IMR-90 (cell line): ENCODE results near the gene ERVFRD-1. TPM values are rescaled to one million over a fixed set of nuclear protein-coding genes. Genes with fewer than 3 reads are reported as not detected.

Experiments
- ATAC-seq: fragments of 200-7000 bp; cut with Tn5 transposase; 2 replicates; pipeline ENCODE4 v1.9.1; 2020; ENCODE audit warnings: low read depth, mild to moderate bottlenecking, moderate library complexity
- BruUV-seq: library from RNA; stranded (reverse); fragments of 400-500 nt; replicated peaks from 2 replicates; lab custom pipeline; 2021; lab: Mats Ljungman, UMichigan
- CTCF ChIA-PET: fragments of 300-600 bp; formaldehyde crosslinking; extraction: SDS; loops from one replicate; lab custom pipeline; 2021; ENCODE audit warnings: antibody characterized with exemption; lab: Yijun Ruan, JAX
- POLR2A ChIA-PET: fragments of 300-600 bp; sonication (Branson Sonifier 250); formaldehyde crosslinking; loops from one replicate; lab custom pipeline; 2022; ENCODE audit warnings: antibody characterized with exemption; ENCODE audit not compliant: unreplicated experiment; lab: Charles Lee
- DNase-seq: peaks from one replicate; pipeline ENCODE4 v3.0.0; 2013
- H2AFZ ChIP-seq: replicated peaks from 2 replicates; pipeline ENCODE3; 2013; ENCODE audit warnings: low read length, mild to moderate bottlenecking; ENCODE audit not compliant: poor library complexity
- H2AK5ac ChIP-seq: 2 replicates; pipeline ENCODE4 v1.6.1; 2013; ENCODE audit warnings: low read depth, low read length, inconsistent platforms
- H2AK9ac ChIP-seq: replicated peaks from 2 replicates; pipeline ENCODE3; 2013; ENCODE audit warnings: mild to moderate bottlenecking, low read depth, low read length, moderate library complexity; ENCODE audit not compliant: poor library complexity
- H2BK120ac ChIP-seq: 2 replicates; pipeline ENCODE4 v1.6.1; 2013; ENCODE audit warnings: low read depth, low read length, inconsistent platforms
- H2BK15ac ChIP-seq: 3 replicates; pipeline ENCODE4 v1.6.1; 2013; ENCODE audit warnings: low read depth, low read length, inconsistent platforms
- H2BK20ac ChIP-seq: 2 replicates; pipeline ENCODE4 v1.6.1; 2013; ENCODE audit warnings: low read depth, mild to moderate bottlenecking, inconsistent platforms, low read length, moderate library complexity
- H2BK5ac ChIP-seq: 2 replicates; pipeline ENCODE4 v1.6.1; 2013; ENCODE audit warnings: mild to moderate bottlenecking, low read depth, low read length, inconsistent platforms; ENCODE audit not compliant: poor library complexity, severe bottlenecking
- H3K14ac ChIP-seq: replicated peaks from 2 replicates; pipeline ENCODE4 v1.6.1; 2013; ENCODE audit warnings: low read depth, low read length, inconsistent platforms
- H3K18ac ChIP-seq: 2 replicates; pipeline ENCODE4 v1.6.1; 2013; ENCODE audit warnings: low read depth, low read length, control low read depth
- H3K23ac ChIP-seq: 2 replicates; pipeline ENCODE4 v1.6.1; 2013; ENCODE audit warnings: low read depth, low read length, inconsistent platforms
- H3K27ac ChIP-seq: 2 replicates; pipeline ENCODE4 v1.5.1; 2013; ENCODE audit warnings: mild to moderate bottlenecking, control low read depth, low read length; ENCODE audit not compliant: insufficient read depth
- H3K27me3 ChIP-seq: 2 replicates; pipeline ENCODE4 v1.6.1; 2013; ENCODE audit warnings: low read length; ENCODE audit not compliant: control insufficient read depth, insufficient read depth
- H3K36me3 ChIP-seq: 2 replicates; pipeline ENCODE4 v1.6.1; 2013; ENCODE audit warnings: low read length, mixed read lengths; ENCODE audit not compliant: control insufficient read depth, insufficient read depth
- H3K4ac ChIP-seq: 2 replicates; pipeline ENCODE4 v1.6.1; 2013; ENCODE audit warnings: low read depth, low read length, inconsistent platforms
- H3K4me1 ChIP-seq: 2 replicates; pipeline ENCODE4 v1.6.1; 2013; ENCODE audit warnings: low read length, mixed read lengths; ENCODE audit not compliant: control insufficient read depth, insufficient read depth
- H3K4me2 ChIP-seq: 2 replicates; pipeline ENCODE4 v1.6.1; 2013; ENCODE audit warnings: low read depth, mild to moderate bottlenecking, control low read depth, low read length, moderate library complexity
- H3K4me3 ChIP-seq: 2 replicates; pipeline ENCODE4 v1.5.1; 2013; ENCODE audit warnings: low read depth, mild to moderate bottlenecking, control low read depth, low read length, moderate library complexity; ENCODE audit not compliant: insufficient read depth
- H3K56ac ChIP-seq: 2 replicates; pipeline ENCODE4 v1.6.1; 2013; ENCODE audit warnings: low read length, inconsistent platforms; ENCODE audit not compliant: insufficient read depth; ENCODE audit errors: extremely low read depth
- H3K79me1 ChIP-seq, 2 experiments: 2 replicates each; pipeline ENCODE4 v1.6.1; 2013; ENCODE audit warnings: low read length in 2 of 2, inconsistent platforms in 1 of 2, low read depth in 1 of 2
- H3K9ac ChIP-seq: 2 replicates; pipeline ENCODE4 v1.6.1; 2013; ENCODE audit warnings: low read depth, low read length, control low read depth
- H3K9me1 ChIP-seq: 2 replicates; pipeline ENCODE4 v1.6.1; 2013; ENCODE audit warnings: low read length, inconsistent platforms; ENCODE audit not compliant: insufficient read depth
- H3K9me3 ChIP-seq: 2 replicates; pipeline ENCODE4 v1.6.1; 2013; ENCODE audit warnings: low read length; ENCODE audit not compliant: control insufficient read depth, insufficient read depth
- H4K20me1 ChIP-seq: 2 replicates; pipeline ENCODE4 v1.6.1; 2013; ENCODE audit warnings: low read length, inconsistent platforms; ENCODE audit not compliant: insufficient read depth
- H4K5ac ChIP-seq: 2 replicates; pipeline ENCODE4 v1.6.1; 2013; ENCODE audit warnings: mild to moderate bottlenecking, low read depth, low read length, control low read depth
- H4K8ac ChIP-seq, 2 experiments: 2 replicates each; pipeline ENCODE4 v1.6.1; 2013; ENCODE audit warnings: low read depth in 2 of 2, low read length in 2 of 2, control low read depth in 1 of 2, inconsistent platforms in 1 of 2
- H4K91ac ChIP-seq: 2 replicates; pipeline ENCODE4 v1.6.1; 2013; ENCODE audit warnings: low read depth, low read length, inconsistent platforms; ENCODE audit not compliant: insufficient read depth
- BHLHE40 ChIP-seq: fragments of 150-350 bp; IDR thresholded peaks from 2 replicates; pipeline ENCODE4 v1.6.1; 2016; ENCODE audit warnings: mild to moderate bottlenecking, low read depth, low read length
- dilution Hi-C: fragments of 300-500 bp; cut with HindIII; formaldehyde crosslinking; loops from one replicate; pipeline ENCODE4 v1.14.3; 2018; ENCODE audit warnings: low sequenced_read_pairs; ENCODE audit not compliant: unreplicated experiment
- in situ Hi-C: fragments of 300-500 bp; cut with MboI; formaldehyde crosslinking; loops from 3 replicates; pipeline ENCODE4 v1.14.3; 2019; ENCODE audit warnings: low sequenced_read_pairs, inconsistent platforms, mixed read lengths
- intact Hi-C: fragments of 100-400 bp; cut with micrococcal nuclease; formaldehyde crosslinking; loops from 2 replicates; pipeline ENCODE4 v1.10.0; 2022
- polyA plus RNA-seq, 3 experiments: library from polyadenylated mRNA; depleted of rRNA; stranded (reverse); fragments of >200 nt; gene quantifications; 2 replicates each; pipeline ENCODE4 v1.2.3, GENCODE V29; 2012; ENCODE audit warnings: low replicate concordance in 1 of 3
- total RNA-seq: library from RNA; depleted of rRNA; stranded (reverse); fragments of >200 nt; gene quantifications from 2 replicates; pipeline ENCODE4 v1.2.3, GENCODE V29; 2012

ERVFRD-1 gene
- total and polyA plus RNA-seq, 2 of the 4 experiments (the other 2 are of a cell fraction) = not detected

DNA sequence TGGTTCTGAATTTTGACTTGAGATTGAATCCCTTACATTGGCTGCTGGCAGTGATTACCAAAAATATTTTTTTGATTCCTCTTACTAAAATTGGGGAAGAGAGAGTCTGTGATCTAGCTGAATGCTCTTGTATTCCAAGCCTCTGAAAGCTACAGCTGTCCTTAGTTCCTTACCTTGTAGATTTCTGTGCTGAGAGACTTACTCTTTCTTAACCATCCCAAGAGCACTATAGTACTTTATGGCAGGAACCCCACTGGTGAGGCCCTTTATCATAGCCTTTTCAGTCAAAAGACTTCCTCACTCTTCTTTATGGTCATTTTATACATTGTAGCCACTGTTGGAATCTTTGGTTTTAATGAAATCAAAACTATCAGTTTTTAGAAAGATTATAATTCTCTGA is 19.1 kb upstream of the ERVFRD-1 start:
- in situ Hi-C loops = no loop called here
- no peak overlapping the region for H3K14ac ChIP-seq
- no peak overlapping the region for H3K9ac ChIP-seq
- H3K9me1 ChIP-seq = 0 out of 2 replicates have a peak, but pooled peaks cover 7% of the 10 kb centered on the region
- TF ChIP-seq BHLHE40 = no peak
- no peak overlapping the region for H2AK5ac ChIP-seq
- H3K18ac ChIP-seq = no peak overlapping the region
- H2AK9ac ChIP-seq = no peak overlapping the region
- ATAC-seq (no peak), DNase-seq (no peak)
- no peaks in the 10 kb centered on the region for H3K9me3 ChIP-seq
- no peak overlapping the region for H3K56ac ChIP-seq
- CTCF ChIA-PET = no interaction called here
- no peak overlapping the region for H2BK15ac ChIP-seq
- H3K4me3 ChIP-seq = no peak overlapping the region
- intact Hi-C loops = no loop called here
- H4K5ac ChIP-seq = no peak overlapping the region
- H3K79me1 ChIP-seq = peaks cover 27 to 67% of the 10 kb centered on the region in 2 experiments
- POLR2A ChIA-PET = no interaction called here
- H4K91ac ChIP-seq = no peak overlapping the region
- H3K4ac ChIP-seq = no peak overlapping the region
- H3K23ac ChIP-seq = no peak overlapping the region
- H3K27ac ChIP-seq = no peak overlapping the region
- no peaks in the 10 kb centered on the region for H3K4me1 ChIP-seq
- no peak overlapping the region for H2BK120ac ChIP-seq
- no TSS peak for BruUV-seq
- H2AFZ ChIP-seq = no peak overlapping the region
- H2BK5ac ChIP-seq = no peak overlapping the region
- dilution Hi-C loops = no loop called here
- H3K27me3 ChIP-seq = no peaks in the 10 kb centered on the region
- no peak overlapping the region for H4K8ac ChIP-seq
- H3K4me2 ChIP-seq = no peak overlapping the region
- H4K20me1 ChIP-seq = peaks cover 23% of the 10 kb centered on the region
- H2BK20ac ChIP-seq = no peak overlapping the region
- H3K36me3 ChIP-seq = peaks cover 7% of the 10 kb centered on the region
